K562 (cell line): Measurements from ENCODE around the gene RAB27B. TPM values are rescaled to one million over a fixed set of nuclear protein-coding genes. Genes with fewer than 3 reads are reported as not detected.

Experiments used
- ATAC-seq: fragments of 200-7000 bp; cut with Tn5 transposase; 3 replicates; pipeline ENCODE4 v1.9.1; 2020; ENCODE audit warnings: moderate library complexity
- BruUV-seq: library from RNA; stranded (reverse); fragments of 400-500 nt; replicated peaks from 2 replicates; lab custom pipeline; 2021; lab: Mats Ljungman, UMichigan
- CTCF ChIA-PET: fragments of 300-600 bp; formaldehyde crosslinking; extraction: SDS; loops from one replicate; lab custom pipeline; 2021; ENCODE audit warnings: low intra/inter-chr PET ratio; lab: Yijun Ruan, JAX
- POLR2A ChIA-PET: fragments of 300-600, 350-650 bp; sonication (Branson Sonifier 250); formaldehyde crosslinking; extraction: SDS; loops from one replicate; lab custom pipeline; 2021; ENCODE audit warnings: antibody characterized with exemption, inconsistent platforms; lab: Yijun Ruan, JAX
- DNase-seq, 4 experiments: peaks; one replicate each; pipeline versions ENCODE4 v3.0.0 to v3.0.0-alpha.2; 2011 to 2018; ENCODE audit warnings: low spot score in 3 of 4, mixed read lengths in 3 of 4; ENCODE audit errors: extremely low read depth in 1 of 4
- FAIRE-seq: peaks from 2 replicates; lab custom pipeline; 2011; peaks lifted over from hg19 to GRCh38; lab: Jason Lieb, UNC
- H2AFZ ChIP-seq: 2 replicates; pipeline ENCODE4 v1.6.0; 2011; ENCODE audit warnings: low read depth, low read length, control low read depth, inconsistent platforms
- H3K27ac ChIP-seq: fragments of 200-600 bp; 3 replicates; pipeline ENCODE4 v1.8.0; 2011; ENCODE audit warnings: low read depth, mild to moderate bottlenecking, control low read depth, inconsistent platforms, low read length, moderate library complexity, mixed read lengths; ENCODE audit errors: extremely low read depth
- H3K27me3 ChIP-seq, 2 experiments: fragments of 300-600 bp in 1 of 2; 2 replicates in 1 of 2; 3 replicates in 1 of 2; pipeline versions ENCODE4 v1.6.0 to v1.8.0; 2011; ENCODE audit warnings: inconsistent platforms in 2 of 2, low read length in 2 of 2, mild to moderate bottlenecking in 1 of 2, mixed read lengths in 1 of 2, moderate library complexity in 1 of 2; ENCODE audit not compliant: control insufficient read depth in 2 of 2, insufficient read depth in 2 of 2
- H3K36me3 ChIP-seq: fragments of 300-600 bp; 3 replicates; pipeline ENCODE4 v1.8.0; 2011; ENCODE audit warnings: mild to moderate bottlenecking, low read length, inconsistent platforms; ENCODE audit not compliant: control insufficient read depth, insufficient read depth
- H3K4me1 ChIP-seq, 2 experiments: fragments of 200-600 bp in 1 of 2; replicated peaks in 1 of 2; 2 replicates in 1 of 2; 3 replicates in 1 of 2; pipeline versions ENCODE4 v1.5.1 to v1.8.0; 2011; ENCODE audit warnings: inconsistent platforms in 2 of 2, low read length in 2 of 2, mild to moderate bottlenecking in 1 of 2, mixed read lengths in 1 of 2, moderate library complexity in 1 of 2; ENCODE audit not compliant: control insufficient read depth in 2 of 2, insufficient read depth in 2 of 2
- H3K4me2 ChIP-seq: 2 replicates; pipeline ENCODE4 v1.6.1; 2011; ENCODE audit warnings: low read length, control low read depth, inconsistent platforms, mixed read lengths; ENCODE audit not compliant: insufficient read depth
- H3K4me3 ChIP-seq: fragments of 200-600 bp; sonication (generic), shearing (Covaris generic); 2 replicates; pipeline ENCODE4 v1.5.1; 2016; ENCODE audit warnings: control low read depth, inconsistent platforms
- H3K79me2 ChIP-seq: fragments of 200-600 bp; 3 replicates; pipeline ENCODE4 v1.8.0; 2011; ENCODE audit warnings: low read length, inconsistent platforms; ENCODE audit not compliant: control insufficient read depth, insufficient read depth
- H3K9ac ChIP-seq, 2 experiments: 2 replicates each; pipeline versions ENCODE4 v1.6.0 to v1.6.1; 2011; ENCODE audit warnings: low read depth in 2 of 2, low read length in 2 of 2, control low read depth in 1 of 2, inconsistent platforms in 1 of 2, mild to moderate bottlenecking in 1 of 2, mixed read lengths in 1 of 2; ENCODE audit not compliant: insufficient read depth in 1 of 2
- H3K9me1 ChIP-seq: one replicate; pipeline ENCODE4 v1.6.0; 2011; ENCODE audit warnings: inconsistent platforms, mild to moderate bottlenecking, low read length, moderate library complexity; ENCODE audit not compliant: control insufficient read depth, insufficient read depth
- H3K9me3 ChIP-seq: replicated peaks from 2 replicates; pipeline ENCODE4 v1.5.1; 2011; ENCODE audit warnings: low read depth, low read length, inconsistent platforms; ENCODE audit not compliant: control insufficient read depth, insufficient read depth
- H4K20me1 ChIP-seq: replicated peaks from 2 replicates; pipeline ENCODE4 v1.6.1; 2011; ENCODE audit warnings: low read length, inconsistent platforms, mixed read lengths; ENCODE audit not compliant: control insufficient read depth, insufficient read depth
- MAFG ChIP-seq: fragments of 450-650 bp; conservative IDR thresholded peaks from 2 replicates; pipeline ENCODE4 v1.6.1; 2016; ENCODE audit warnings: missing genetic modification characterization, missing compliant biosample characterization
- PHF21A ChIP-seq: fragments of 450-650 bp; IDR thresholded peaks from 2 replicates; pipeline ENCODE4 v1.6.1; 2017; ENCODE audit warnings: low read depth, borderline replicate concordance
- WHSC1 ChIP-seq: IDR thresholded peaks from one replicate; pipeline ENCODE4 v1.6.1; 2012; ENCODE audit warnings: low read length, control low read depth, inconsistent platforms
- WGBS: fragments of 100-300 bp; shearing (Covaris generic); methylation state at CpG from one replicate; pipeline ENCODE4 v1.1.6; 2016; ENCODE audit warnings: low coverage, mixed read lengths; ENCODE audit not compliant: insufficient coverage; ENCODE audit errors: missing lambda C conversion rate; 5-methylcytosine and 5-hydroxymethylcytosine counted together
- in situ Hi-C: fragments of 300-500 bp; cut with MboI; formaldehyde crosslinking; loops from 4 replicates; pipeline ENCODE4 v1.15.0; 2018; ENCODE audit warnings: inconsistent platforms, mixed read lengths
- intact Hi-C: fragments of 100-400 bp; cut with micrococcal nuclease; formaldehyde crosslinking; loops from 2 replicates; pipeline ENCODE4 v1.14.2; 2022
- polyA plus RNA-seq, 8 experiments: library from polyadenylated mRNA; depleted of rRNA in 4 of 8; stranded (reverse) in 5 of 8; unstranded in 3 of 8; fragments of >200 nt; fragmentation: Nextera tagmentation in 2 of 8; fragmentation: Illumina TruSeq in 1 of 8; extraction: Ambion mirVana in 2 of 8; extraction: Trizol in 1 of 8; gene quantifications; 2 replicates each; pipeline versions ENCODE4 v1.2.1 to v1.2.3, GENCODE V29; 2011 to 2014; ENCODE audit warnings: inconsistent platforms in 1 of 8, missing spikeins in 1 of 8
- total RNA-seq, 7 experiments: library from RNA; depleted of rRNA in 6 of 7; stranded (reverse); fragments of >200 nt in 6 of 7; fragmentation: Illumina TruSeq in 2 of 7; extraction: Trizol in 2 of 7; gene quantifications; 2 replicates each; pipeline versions ENCODE4 v1.2.1 to v1.2.3, GENCODE V29; 2011 to 2021; ENCODE audit warnings: low replicate concordance in 1 of 7
- TF ChIP-seq, protein P1 (sequence below): fragments of 450-650 bp; IDR thresholded peaks from 2 replicates; pipeline ENCODE4 v1.6.1; 2018; ENCODE audit warnings: mild to moderate bottlenecking, low read depth; ENCODE audit not compliant: partially characterized antibody

Gene RAB27B
- total and polyA plus RNA-seq, 9 of the 15 experiments (the other 6 are each of a cell fraction or from before 2014, with no cell fraction given), result 0.44 to 5.7 (median 1.2) TPM

DNA sequence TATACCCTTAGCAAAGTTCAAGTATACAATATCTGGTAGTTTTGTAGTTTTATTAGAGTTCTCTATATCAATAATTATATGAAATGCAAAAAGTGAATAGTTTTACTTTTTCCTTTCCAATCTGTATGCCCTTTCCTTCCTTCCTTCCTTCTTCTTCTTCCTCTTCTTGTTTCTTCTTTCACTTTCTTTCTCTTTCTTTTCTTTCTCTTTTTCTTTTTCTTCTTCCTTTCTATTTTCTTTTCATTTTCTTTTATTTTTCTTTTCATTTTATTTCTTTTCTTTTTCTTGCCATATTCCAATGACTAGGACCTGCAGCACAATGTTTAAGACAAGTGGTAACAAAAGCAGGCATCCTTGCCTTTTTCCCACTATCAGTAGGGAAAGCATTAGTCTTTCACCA, 71.2 kb downstream of the RAB27B start:
- Histone ChIP-seq H3K36me3 (no peaks in the 10 kb centered on the region), H3K27me3 (no peaks in the 10 kb centered on the region), H4K20me1 (no peaks in the 10 kb centered on the region), H2AFZ (no peak overlapping the region), H3K9ac (no peak overlapping the region), H3K4me3 (no peak overlapping the region), H3K27ac (no peak overlapping the region), H3K4me2 (no peak overlapping the region), H3K9me3 (no peaks in the 10 kb centered on the region), H3K4me1 (no peaks in the 10 kb centered on the region), H3K9me1 (no peaks in the 10 kb centered on the region), H3K79me2 (no peaks in the 10 kb centered on the region)
- ATAC-seq (no peak), FAIRE-seq (no peak), DNase-seq (no peak)
- in situ Hi-C loops (no loop called here), intact Hi-C loops (no loop called here)
- CTCF ChIA-PET, result no interaction called here
- no TSS peak for BruUV-seq
- TF ChIP-seq WHSC1, result no peak
- TF ChIP-seq, protein P1, sequence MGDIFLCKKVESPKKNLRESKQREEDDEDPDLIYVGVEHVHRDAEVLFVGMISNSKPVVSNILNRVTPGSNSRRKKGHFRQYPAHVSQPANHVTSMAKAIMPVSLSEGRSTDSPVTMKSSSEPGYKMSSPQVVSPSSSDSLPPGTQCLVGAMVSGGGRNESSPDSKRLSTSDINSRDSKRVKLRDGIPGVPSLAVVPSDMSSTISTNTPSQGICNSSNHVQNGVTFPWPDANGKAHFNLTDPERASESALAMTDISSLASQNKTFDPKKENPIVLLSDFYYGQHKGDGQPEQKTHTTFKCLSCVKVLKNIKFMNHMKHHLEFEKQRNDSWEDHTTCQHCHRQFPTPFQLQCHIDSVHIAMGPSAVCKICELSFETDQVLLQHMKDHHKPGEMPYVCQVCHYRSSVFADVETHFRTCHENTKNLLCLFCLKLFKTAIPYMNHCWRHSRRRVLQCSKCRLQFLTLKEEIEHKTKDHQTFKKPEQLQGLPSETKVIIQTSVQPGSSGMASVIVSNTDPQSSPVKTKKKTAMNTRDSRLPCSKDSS, result no peak
- POLR2A ChIA-PET, result no interaction called here

DNA sequence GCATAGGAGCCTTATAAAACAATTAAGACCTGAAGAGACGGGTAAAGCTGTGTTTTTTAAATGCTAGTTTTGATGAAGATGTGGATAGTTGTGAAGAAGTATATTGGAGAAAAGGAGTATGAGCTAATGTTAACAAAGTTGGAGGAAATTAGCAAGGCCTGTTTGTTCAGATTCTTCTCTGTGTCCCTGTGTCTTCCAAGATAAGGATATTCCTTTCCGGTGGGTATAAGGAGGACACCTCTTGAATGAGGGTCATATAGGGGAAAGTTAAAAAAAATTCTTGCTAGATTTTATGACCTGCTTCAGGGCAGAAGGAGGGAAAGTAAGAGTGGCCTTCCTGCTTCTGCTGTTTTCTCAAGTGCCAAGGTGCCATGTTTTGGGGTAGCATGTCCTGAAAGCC, 72.0 kb downstream of the RAB27B start:
- Histone ChIP-seq H3K4me1 (no peaks in the 10 kb centered on the region), H3K27ac (no peak overlapping the region; the same call in 2 of the 3 replicates), H3K9ac (no peak overlapping the region), H3K36me3 (no peaks in the 10 kb centered on the region), H3K9me1 (no peaks in the 10 kb centered on the region), H2AFZ (no peak overlapping the region), H3K27me3 (no peaks in the 10 kb centered on the region), H3K9me3 (no peaks in the 10 kb centered on the region), H3K4me2 (no peak overlapping the region), H4K20me1 (no peaks in the 10 kb centered on the region), H3K4me3 (no peak overlapping the region), H3K79me2 (no peaks in the 10 kb centered on the region)
- intact Hi-C loops, result no loop called here
- DNase-seq (peak in 2 of 4 experiments; percentile 7 to 42), FAIRE-seq (no peak), ATAC-seq (no peak; the same call in 2 of the 3 replicates)
- in situ Hi-C loops, result no loop called here
- no TSS peak for BruUV-seq
- POLR2A ChIA-PET, result no interaction called here
- 0% methylated on average over 2 of the region's 2 CpGs for WGBS
- CTCF ChIA-PET, result no interaction called here
- TF ChIP-seq PHF21A (no peak), MAFG (tag) (no peak)
